GM12878 (cell line): ENCODE measurements around the gene FAM163B. TPM values are rescaled to one million over a fixed set of nuclear protein-coding genes. Genes with fewer than 3 reads are reported as not detected.

Experiments used
- ATAC-seq: fragments of 200-7000 bp; cut with Tn5 transposase; 3 replicates; pipeline ENCODE4 v1.9.1; 2020; ENCODE audit warnings: mild to moderate bottlenecking, moderate library complexity
- BruUV-seq: library from RNA; stranded (reverse); fragments of 400-500 nt; replicated peaks from 2 replicates; lab custom pipeline; 2021; lab: Mats Ljungman, UMichigan
- CTCF ChIA-PET: fragments of 300-600 bp; sonication (Branson Sonifier 250); formaldehyde crosslinking; extraction: SDS; loops from one replicate; lab custom pipeline; 2021; ENCODE audit warnings: inconsistent platforms; lab: Yijun Ruan, JAX
- POLR2A ChIA-PET: fragments of 350-600 bp; formaldehyde crosslinking; extraction: SDS; loops from one replicate; lab custom pipeline; 2021; ENCODE audit warnings: inconsistent platforms; lab: Charles Lee
- RAD21 ChIA-PET: fragments of 300-600 bp; sonication (Branson Sonifier 250); formaldehyde crosslinking; loops from one replicate; lab custom pipeline; 2023; ENCODE audit warnings: antibody characterized with exemption; ENCODE audit not compliant: unreplicated experiment; lab: Charles Lee
- SMC1A ChIA-PET: fragments of 300-600 bp; sonication (Branson Sonifier 250); formaldehyde crosslinking; loops from one replicate; lab custom pipeline; 2023; ENCODE audit not compliant: unreplicated experiment, uncharacterized antibody; lab: Charles Lee
- DNase-seq: peaks from one replicate; pipeline ENCODE4 v3.0.0-alpha.2; 2011; ENCODE audit warnings: low read depth, low spot score
- FAIRE-seq: peaks from 3 replicates; lab custom pipeline; 2011; peaks lifted over from hg19 to GRCh38; lab: Jason Lieb, UNC
- H2AFZ ChIP-seq: 2 replicates; pipeline ENCODE4 v1.6.0; 2011; ENCODE audit warnings: low read depth, low read length, control low read depth; ENCODE audit not compliant: control insufficient read depth
- H3K27ac ChIP-seq: 2 replicates; pipeline ENCODE4 v1.5.1; 2011; ENCODE audit warnings: control low read depth; ENCODE audit not compliant: control insufficient read depth, insufficient read depth
- H3K27me3 ChIP-seq, 2 experiments: replicated peaks in 1 of 2; 2 replicates each; pipeline versions ENCODE4 v1.6.0 to v1.6.1; 2011; ENCODE audit warnings: low read length in 1 of 2; ENCODE audit not compliant: control insufficient read depth in 2 of 2, insufficient read depth in 2 of 2
- H3K36me3 ChIP-seq, 2 experiments: 2 replicates each; pipeline ENCODE4 v1.5.1; 2011; ENCODE audit warnings: low read length in 1 of 2; ENCODE audit not compliant: control insufficient read depth in 2 of 2, insufficient read depth in 2 of 2
- H3K4me1 ChIP-seq: 2 replicates; pipeline ENCODE4 v1.6.1; 2011; ENCODE audit warnings: mild to moderate bottlenecking, low read length, moderate library complexity, mixed read lengths; ENCODE audit not compliant: control insufficient read depth, insufficient read depth
- H3K4me2 ChIP-seq: 2 replicates; pipeline ENCODE4 v1.6.0; 2011; ENCODE audit warnings: control low read depth; ENCODE audit not compliant: control insufficient read depth, insufficient read depth
- H3K4me3 ChIP-seq: fragments of 200-600 bp; sonication (generic); 2 replicates; pipeline ENCODE4 v1.5.1; 2016
- H3K79me2 ChIP-seq: 2 replicates; pipeline ENCODE4 v1.6.0; 2011; ENCODE audit warnings: low read length; ENCODE audit not compliant: control insufficient read depth, insufficient read depth
- H3K9ac ChIP-seq: 2 replicates; pipeline ENCODE4 v1.8.0; 2011; ENCODE audit warnings: low read length, control low read depth, mixed read lengths; ENCODE audit not compliant: control insufficient read depth, insufficient read depth
- H3K9me3 ChIP-seq: replicated peaks from 3 replicates; pipeline ENCODE4 v1.5.1; 2011; ENCODE audit warnings: mild to moderate bottlenecking, low read length; ENCODE audit not compliant: control insufficient read depth, insufficient read depth
- H4K20me1 ChIP-seq: 2 replicates; pipeline ENCODE4 v1.6.0; 2011; ENCODE audit not compliant: control insufficient read depth, insufficient read depth
- EGR1 ChIP-seq, 2 experiments: IDR thresholded peaks; 1 replicate in 1 of 2; 2 replicates in 1 of 2; pipeline ENCODE4 v1.6.1; 2011 to 2012; ENCODE audit warnings: low read depth in 2 of 2, low read length in 2 of 2, borderline replicate concordance in 1 of 2, mild to moderate bottlenecking in 1 of 2, moderate library complexity in 1 of 2
- JUNB ChIP-seq: IDR thresholded peaks from 2 replicates; pipeline ENCODE4 v1.6.1; 2016; ENCODE audit warnings: antibody characterized with exemption, mild to moderate bottlenecking
- NFYB ChIP-seq: IDR thresholded peaks from 2 replicates; pipeline ENCODE4 v1.6.1; 2011; ENCODE audit warnings: low read depth, mild to moderate bottlenecking, low read length, improper control_type of control experiment, moderate library complexity; ENCODE audit not compliant: insufficient read depth
- TBL1XR1 ChIP-seq: IDR thresholded peaks from 2 replicates; pipeline ENCODE4 v1.6.1; 2012; ENCODE audit warnings: low read depth, low read length, improper control_type of control experiment
- WGBS: methylation state at CpG from one replicate; pipeline ENCODE4 v1.1.6; 2016; ENCODE audit warnings: low lambda C conversion rate; ENCODE audit not compliant: insufficient replicate concordance, insufficient coverage; ENCODE audit errors: missing lambda C conversion rate; 5-methylcytosine and 5-hydroxymethylcytosine counted together
- in situ Hi-C: fragments of 300-500 bp; cut with MboI; formaldehyde crosslinking; loops from 9 replicates; pipeline ENCODE4 v1.14.3; 2018; ENCODE audit warnings: mixed read lengths
- intact Hi-C: fragments of 100-400 bp; cut with micrococcal nuclease; formaldehyde crosslinking; loops from one replicate; pipeline ENCODE4 v1.14.2; 2022; ENCODE audit not compliant: unreplicated experiment
- polyA plus RNA-seq, 11 experiments: library from polyadenylated mRNA; depleted of rRNA in 4 of 11; unstranded in 6 of 11; stranded (reverse) in 5 of 11; fragments of >200 nt; fragmentation: Nextera tagmentation in 4 of 11; fragmentation: Illumina TruSeq in 1 of 11; extraction: Ambion mirVana in 4 of 11; extraction: Trizol in 1 of 11; gene quantifications; 1 replicate in 1 of 11; 2 replicates in 10 of 11; pipeline versions ENCODE4 v1.2.1 to v1.2.3, GENCODE V29; 2011 to 2016; ENCODE audit warnings: inconsistent platforms in 2 of 11, missing spikeins in 2 of 11, low read depth in 1 of 11
- total RNA-seq, 4 experiments: library from RNA; depleted of rRNA in 3 of 4; stranded (reverse); fragments of >200 nt in 3 of 4; fragmentation: Illumina TruSeq in 1 of 4; extraction: Trizol in 1 of 4; gene quantifications; 2 replicates each; pipeline versions ENCODE4 v1.2.1 to v1.2.3, GENCODE V29; 2013 to 2021

Gene FAM163B
- total and polyA plus RNA-seq, 10 of the 15 experiments (the other 5 are each of a cell fraction or from before 2014, with no cell fraction given) = not detected

GRCh38 chr9:133576875-133577736, 32.1 kb downstream of the FAM163B start:
- no peak for FAIRE-seq
- no TSS peak for BruUV-seq
- RAD21 ChIA-PET = no interaction called here
- TF ChIP-seq TBL1XR1 (no peak), JUNB (no peak), NFYB (no peak), EGR1 (IDR thresholded peaks at IDR 0.05; ENCODE audit: borderline replicate concordance in 1 of 2, low read depth in 2 of 2, low read length in 2 of 2) (peak in 1 of 2 experiments; percentile 42; a peak in 1 of 3 replicates)
- CTCF ChIA-PET = no interaction called here
- Histone ChIP-seq H3K4me3 (no peak overlapping the region), H3K9me3 (no peaks in the 10 kb centered on the region), H3K4me1 (no peaks in the 10 kb centered on the region; the same call in 1 of the 2 replicates), H3K9ac (no peak overlapping the region), H2AFZ (no peak overlapping the region), H3K27me3 (peaks cover 9 to 18% of the 10 kb centered on the region in 2 experiments; a peak in 3 of 4 replicates), H3K4me2 (no peak overlapping the region), H3K79me2 (no peaks in the 10 kb centered on the region), H3K27ac (no peak overlapping the region), H4K20me1 (no peaks in the 10 kb centered on the region; the same call in 1 of the 2 replicates), H3K36me3 (no peaks in the 10 kb centered on the region)
- POLR2A ChIA-PET = no interaction called here
- DNase-seq = no peak
- SMC1A ChIA-PET = no interaction called here
- in situ Hi-C loops (no loop called here), intact Hi-C loops (no loop called here)
- no peak for ATAC-seq
- 7% methylated on average over 32 of the region's 34 CpGs for WGBS
